ENCODE data around the gene KRT1.
"Not testable (repeated sequence)": the region's sequence is repeated elsewhere in the genome, so short reads cannot be mapped to it uniquely, and the experiment has no call there.

Gene KRT1

DNA sequence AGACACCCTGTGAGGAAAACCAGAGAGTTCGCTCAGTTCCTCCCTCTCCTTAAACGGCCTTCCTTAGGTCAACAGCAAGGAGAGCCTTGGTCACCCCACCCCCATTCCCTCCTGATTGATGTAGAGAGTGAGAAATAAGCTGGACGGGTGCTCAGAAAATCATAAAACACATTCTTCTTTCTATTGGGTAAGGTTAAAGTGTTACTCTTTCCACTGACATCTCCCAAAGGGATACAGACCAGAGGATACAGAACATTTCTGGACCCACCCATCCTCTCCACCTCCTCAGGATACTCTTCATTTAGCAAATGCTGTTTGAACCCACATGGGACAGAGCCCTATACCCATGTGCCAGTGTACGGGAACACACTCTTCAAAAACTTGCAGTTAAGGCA is 34.7 kb upstream of the KRT1 start:
- TF ChIP-seq, protein P1, sequence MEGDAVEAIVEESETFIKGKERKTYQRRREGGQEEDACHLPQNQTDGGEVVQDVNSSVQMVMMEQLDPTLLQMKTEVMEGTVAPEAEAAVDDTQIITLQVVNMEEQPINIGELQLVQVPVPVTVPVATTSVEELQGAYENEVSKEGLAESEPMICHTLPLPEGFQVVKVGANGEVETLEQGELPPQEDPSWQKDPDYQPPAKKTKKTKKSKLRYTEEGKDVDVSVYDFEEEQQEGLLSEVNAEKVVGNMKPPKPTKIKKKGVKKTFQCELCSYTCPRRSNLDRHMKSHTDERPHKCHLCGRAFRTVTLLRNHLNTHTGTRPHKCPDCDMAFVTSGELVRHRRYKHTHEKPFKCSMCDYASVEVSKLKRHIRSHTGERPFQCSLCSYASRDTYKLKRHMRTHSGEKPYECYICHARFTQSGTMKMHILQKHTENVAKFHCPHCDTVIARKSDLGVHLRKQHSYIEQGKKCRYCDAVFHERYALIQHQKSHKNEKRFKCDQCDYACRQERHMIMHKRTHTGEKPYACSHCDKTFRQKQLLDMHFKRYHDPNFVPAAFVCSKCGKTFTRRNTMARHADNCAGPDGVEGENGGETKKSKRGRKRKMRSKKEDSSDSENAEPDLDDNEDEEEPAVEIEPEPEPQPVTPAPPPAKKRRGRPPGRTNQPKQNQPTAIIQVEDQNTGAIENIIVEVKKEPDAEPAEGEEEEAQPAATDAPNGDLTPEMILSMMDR (IDR thresholded peaks at IDR 0.05; ENCODE audit: insufficient read depth, low read length, poor library complexity, severe bottlenecking), result no peak

DNA sequence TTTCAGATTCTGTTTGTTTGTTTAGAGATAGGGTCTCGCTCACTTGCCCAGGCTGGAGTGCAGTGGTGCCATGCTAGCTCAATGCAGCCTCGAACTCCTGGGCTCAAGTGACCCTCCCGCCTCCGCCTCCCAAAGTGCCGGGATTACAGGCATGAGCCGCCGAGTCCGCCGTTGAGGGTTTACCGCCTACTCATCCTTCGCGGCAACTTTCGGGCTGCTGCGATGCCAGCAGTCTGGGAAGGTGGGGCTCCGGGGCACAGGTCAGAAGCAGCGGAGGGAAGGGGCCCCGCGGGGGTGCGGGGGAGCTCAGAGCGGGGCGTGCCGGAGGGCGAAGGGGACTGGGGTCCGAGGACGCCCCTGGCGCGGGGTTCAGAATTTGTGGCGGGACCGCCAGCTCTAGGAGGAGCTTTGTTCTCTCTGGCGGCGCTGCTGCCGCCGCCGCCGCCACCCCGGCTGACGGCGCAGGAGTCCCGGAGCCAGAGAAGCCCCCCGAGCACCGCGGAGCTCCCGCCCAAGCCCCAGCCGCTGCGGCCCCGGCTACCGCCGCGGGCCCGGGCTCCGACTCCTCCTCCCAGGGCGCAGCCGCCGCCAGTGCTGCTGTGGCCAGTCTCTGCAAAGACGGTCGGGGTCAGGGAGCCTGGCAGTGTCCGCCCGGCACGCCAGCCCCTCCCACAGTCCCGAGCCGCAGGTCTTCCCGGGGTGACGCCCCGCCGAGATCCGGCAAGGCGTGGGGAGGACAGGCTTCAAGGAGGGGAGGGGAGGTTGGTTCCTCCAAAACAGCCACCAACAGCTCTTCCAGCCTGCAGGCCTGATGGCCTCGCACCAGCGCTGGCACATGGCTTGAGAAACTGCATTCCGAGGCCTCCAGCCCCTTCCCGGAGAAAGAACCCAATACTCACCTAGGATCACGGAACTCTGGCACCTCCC is 34.0 kb upstream of the KRT1 start:
- Histone ChIP-seq H3K36me3 (ENCODE audit: control insufficient read depth, insufficient read depth, low read length) (no peaks in the 10 kb centered on the region), H3K27me3 (replicated peaks; ENCODE audit: control insufficient read depth, insufficient read depth, low read length) (peaks cover 3% of the 10 kb centered on the region; the same call in 1 of the 2 replicates), H3K4me3 (replicated peaks; ENCODE audit: low read depth, low read length) (no peak overlapping the region)
- DNase-seq (ENCODE audit: extremely low read depth, insufficient read length), result no peak
- TF ChIP-seq, protein P1 (IDR thresholded peaks at IDR 0.05; ENCODE audit: insufficient read depth, low read length, poor library complexity, severe bottlenecking), result no peak

More for the DNA sequence above, 34.7 kb upstream of the KRT1 start:
- H3K4me3 ChIP-seq (replicated peaks; ENCODE audit: low read depth, low read length), result no peak overlapping the region
- no peaks in the 10 kb centered on the region for H3K36me3 ChIP-seq (ENCODE audit: control insufficient read depth, insufficient read depth, low read length)
- peaks cover 3% of the 10 kb centered on the region; the same call in 1 of the 2 replicates for H3K27me3 ChIP-seq (replicated peaks; ENCODE audit: control insufficient read depth, insufficient read depth, low read length)
- no peak for DNase-seq (ENCODE audit: extremely low read depth, insufficient read length)

DNA sequence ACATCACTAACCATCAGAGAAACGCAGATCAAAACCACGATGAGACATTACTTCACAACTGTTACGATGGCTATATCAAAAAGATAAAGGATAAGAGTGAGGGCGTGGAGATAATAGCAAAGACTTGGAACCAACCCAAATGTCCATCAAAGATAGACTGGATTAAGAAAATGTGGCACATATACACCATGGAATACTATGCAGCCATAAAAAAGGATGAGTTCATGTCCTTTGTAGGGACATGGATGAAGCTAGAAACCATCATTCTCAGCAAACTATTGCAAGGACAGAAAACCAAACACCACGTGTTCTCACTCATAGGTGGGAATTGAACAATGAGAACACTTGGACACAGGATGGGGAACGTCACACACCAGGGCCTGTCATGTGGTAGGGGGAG is 31.9 kb upstream of the KRT1 start:
- not testable (repeated sequence) for DNase-seq (ENCODE audit: extremely low read depth, insufficient read length); H3K27me3 ChIP-seq (replicated peaks; ENCODE audit: control insufficient read depth, insufficient read depth, low read length); H3K36me3 ChIP-seq (ENCODE audit: control insufficient read depth, insufficient read depth, low read length); H3K4me3 ChIP-seq (replicated peaks; ENCODE audit: low read depth, low read length)

DNA sequence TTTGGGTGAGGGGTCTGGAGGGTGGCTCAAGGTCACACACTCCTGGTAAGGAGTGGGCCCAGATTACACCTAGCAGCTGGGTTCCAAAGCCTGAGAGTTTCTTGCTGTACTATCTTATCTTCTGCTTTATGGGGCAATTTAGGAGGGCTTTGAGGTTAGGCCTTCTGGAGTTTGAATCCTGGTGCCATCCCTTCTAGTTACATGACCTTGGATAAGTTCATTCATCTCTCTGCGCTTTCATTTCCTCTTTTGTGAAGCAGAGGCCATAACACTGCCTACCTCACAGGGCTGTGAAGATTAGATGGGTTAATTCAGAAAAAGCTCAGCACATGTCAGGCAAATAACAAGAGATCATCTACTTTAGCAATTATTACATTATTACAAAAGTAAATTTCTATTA is 30.5 kb upstream of the KRT1 start:
- TF ChIP-seq, protein P1 (IDR thresholded peaks at IDR 0.05; ENCODE audit: insufficient read depth, low read length, poor library complexity, severe bottlenecking), result no peak
- peaks cover 4% of the 10 kb centered on the region; the same call in 1 of the 2 replicates for H3K27me3 ChIP-seq (replicated peaks; ENCODE audit: control insufficient read depth, insufficient read depth, low read length)
- H3K4me3 ChIP-seq (replicated peaks; ENCODE audit: low read depth, low read length), result no peak overlapping the region
- DNase-seq (ENCODE audit: extremely low read depth, insufficient read length), result no peak
- H3K36me3 ChIP-seq (ENCODE audit: control insufficient read depth, insufficient read depth, low read length), result no peaks in the 10 kb centered on the region

DNA sequence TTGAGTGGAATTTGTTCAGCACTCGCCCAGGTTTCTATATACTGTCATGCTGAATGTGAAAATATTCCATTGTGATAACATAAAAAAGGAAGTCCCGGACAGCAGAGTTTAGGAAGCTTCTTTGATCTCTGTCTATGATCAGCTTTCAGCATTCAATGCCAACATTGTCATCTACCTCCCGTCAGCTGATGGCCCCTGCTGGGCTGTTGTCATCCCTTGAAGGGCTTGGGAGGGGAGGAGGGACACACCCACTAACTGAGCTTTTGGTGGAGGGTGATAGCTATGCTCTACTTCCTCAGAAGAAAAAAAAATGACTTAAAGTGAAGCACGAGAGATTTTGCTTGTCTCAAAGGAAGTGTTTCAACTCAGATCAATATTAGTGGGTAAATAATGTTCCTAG is 27.8 kb upstream of the KRT1 start:
- H3K27me3 ChIP-seq (replicated peaks; ENCODE audit: control insufficient read depth, insufficient read depth, low read length), result peaks cover 1% of the 10 kb centered on the region; the same call in 1 of the 2 replicates
- TF ChIP-seq, protein P1 (IDR thresholded peaks at IDR 0.05; ENCODE audit: insufficient read depth, low read length, poor library complexity, severe bottlenecking), result no peak
- no peak for DNase-seq (ENCODE audit: extremely low read depth, insufficient read length)
- H3K4me3 ChIP-seq (replicated peaks; ENCODE audit: low read depth, low read length), result no peak overlapping the region
- no peaks in the 10 kb centered on the region for H3K36me3 ChIP-seq (ENCODE audit: control insufficient read depth, insufficient read depth, low read length)

DNA sequence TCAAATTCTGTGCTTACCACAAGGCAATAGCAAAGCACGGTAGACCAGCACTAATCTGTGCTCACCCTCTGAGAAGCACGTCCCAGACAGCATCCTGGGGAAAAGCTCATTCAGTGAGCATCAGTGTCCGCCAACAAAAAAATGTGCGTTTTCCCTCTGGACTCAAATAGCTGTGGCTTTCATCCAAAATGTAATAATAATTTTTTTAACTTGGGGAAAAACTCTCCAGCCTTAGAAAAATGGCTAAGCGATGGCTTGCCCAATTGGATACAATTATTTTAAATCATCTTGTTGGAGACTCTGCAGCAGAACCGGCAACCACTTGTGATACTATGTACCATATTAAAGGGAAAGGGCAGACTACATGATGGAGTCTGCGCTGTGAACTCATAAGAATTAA is 24.3 kb upstream of the KRT1 start:
- no peak for DNase-seq (ENCODE audit: extremely low read depth, insufficient read length)
- no peak overlapping the region for H3K4me3 ChIP-seq (replicated peaks; ENCODE audit: low read depth, low read length)
- H3K27me3 ChIP-seq (replicated peaks; ENCODE audit: control insufficient read depth, insufficient read depth, low read length), result peaks cover 1% of the 10 kb centered on the region; the same call in 1 of the 2 replicates
- TF ChIP-seq, protein P1 (IDR thresholded peaks at IDR 0.05; ENCODE audit: insufficient read depth, low read length, poor library complexity, severe bottlenecking), result no peak
- H3K36me3 ChIP-seq (ENCODE audit: control insufficient read depth, insufficient read depth, low read length), result no peaks in the 10 kb centered on the region
